Upper lobe of left lung (tissue), 6 donors: ENCODE data around the gene MUC5B. TPM values are rescaled to one million over a fixed set of nuclear protein-coding genes. Genes with fewer than 3 reads are reported as not detected.
A peak's percentile ranks its signal among the peaks of the same experiment; 100 is the strongest.

ENCODE experiments used
- ATAC-seq, 2 donors: fragments of 200-7000 bp; cut with Tn5 transposase; one replicate each; pipeline ENCODE4 v1.9.1; 2022; ENCODE audit warnings: mild to moderate bottlenecking in 2 of 2, moderate library complexity in 2 of 2; ENCODE audit not compliant: low FRiP score in 2 of 2
- DNase-seq, 2 donors: peaks; one replicate each; pipeline ENCODE4 v3.0.0-alpha.2; 2019 to 2020
- H3K27ac ChIP-seq, 4 donors: fragments of 200-600 bp; sonication (generic); one replicate each; pipeline ENCODE4 v1.5.1; 2016 to 2019
- H3K27me3 ChIP-seq, 4 donors: fragments of 200-600 bp; sonication (generic); one replicate each; pipeline ENCODE4 v1.5.1; 2017 to 2019
- H3K36me3 ChIP-seq, 4 donors: fragments of 200-600 bp; sonication (generic); one replicate each; pipeline ENCODE4 v1.5.1; 2016 to 2019
- H3K4me1 ChIP-seq, 4 donors: fragments of 200-600 bp; sonication (generic); one replicate each; pipeline ENCODE4 v1.5.1; 2018 to 2019
- H3K4me3 ChIP-seq, 4 donors: fragments of 200-600 bp; sonication (generic); one replicate each; pipeline ENCODE4 v1.5.1; 2017 to 2019; ENCODE audit warnings: mild to moderate bottlenecking in 2 of 4, moderate library complexity in 1 of 4
- H3K9me3 ChIP-seq, 4 donors: fragments of 200-600 bp; sonication (generic); one replicate each; pipeline ENCODE4 v1.5.1; 2018 to 2019
- CTCF ChIP-seq, 6 experiments: fragments of 450-650 bp in 4 of 6; fragments of 200-600 bp in 2 of 6; sonication (generic) in 2 of 6; IDR thresholded peaks; one replicate each; pipeline ENCODE4 v1.5.1; 2016 to 2019; ENCODE audit warnings: antibody characterized with exemption in 6 of 6
- EP300 ChIP-seq, 4 donors: sonication (generic); formaldehyde crosslinking; IDR thresholded peaks; one replicate each; pipeline ENCODE4 v1.5.1; 2017; ENCODE audit warnings: antibody characterized with exemption in 4 of 4, control low read depth in 2 of 4
- POLR2A ChIP-seq, 4 donors: fragments of 450-650 bp; IDR thresholded peaks; one replicate each; pipeline ENCODE4 v1.5.1; 2016 to 2017; ENCODE audit warnings: antibody characterized with exemption in 4 of 4, mild to moderate bottlenecking in 2 of 4
- POLR2AphosphoS5 ChIP-seq, 2 donors: sonication (generic); formaldehyde crosslinking; IDR thresholded peaks; one replicate each; pipeline ENCODE4 v1.5.1; 2017; ENCODE audit warnings: antibody characterized with exemption in 2 of 2
- WGBS, 2 donors: methylation state at CpG; one replicate each; pipeline ENCODE4 v1.1.5; 2017 to 2018; 5-methylcytosine and 5-hydroxymethylcytosine counted together
- total RNA-seq, 6 donors: library from RNA; depleted of rRNA in 4 of 6; stranded (reverse); fragments of >200 nt in 4 of 6; gene quantifications; one replicate each; pipeline versions ENCODE4 v1.1.0 to v1.2.1, GENCODE V29; 2016 to 2021
- donor health status: DM: no; HTN: no; CAD: no; lungs with moderate emphysema.
- donor health status: DM: no; HTN: yes; CAD: no; lungs with severe emphysema.

Gene MUC5B
- total RNA-seq, 6 donors from 2014 or later, result 3.2 to 54.5 (median 16.2) TPM

GRCh38 chr11:1297576-1298473, 75.0 kb downstream of the MUC5B start:
- no peak for ATAC-seq
- Histone ChIP-seq H3K4me3 (no peak overlapping the region), H3K36me3 (peaks cover 0 to 39% (median 17%) of the 10 kb centered on the region in 4 donors), H3K27ac (peak overlapping the region; percentile 7 to 76 (median 56)), H3K9me3 (no peaks in the 10 kb centered on the region), H3K27me3 (no peaks in the 10 kb centered on the region), H3K4me1 (peaks cover 46 to 59% (median 56%) of the 10 kb centered on the region in 4 donors)
- WGBS, 2 donors, result 76 to 84% methylated on average over 17 to 31 of the region's 31 CpGs
- TF ChIP-seq EP300 (IDR thresholded peaks at IDR 0.05), result peak in 2 of 4 donors; percentile 73 to 83
- no peak for TF ChIP-seq POLR2A (IDR thresholded peaks at IDR 0.05)
- TF ChIP-seq POLR2AphosphoS5 (IDR thresholded peaks at IDR 0.05), result peak; percentile 53 to 59
- TF ChIP-seq CTCF (IDR thresholded peaks at IDR 0.05), result no peak
- peak in 1 of 2 donors; percentile 57 for DNase-seq

- 58 to 75% methylated on average over 32 of the region's 32 CpGs for WGBS, 2 donors
- no peaks in the 10 kb centered on the region for H3K9me3 ChIP-seq
- peak; percentile 78 to 95 for DNase-seq
- no peak for TF ChIP-seq POLR2A (IDR thresholded peaks at IDR 0.05)
- peak; percentile 37 to 62 for TF ChIP-seq POLR2AphosphoS5 (IDR thresholded peaks at IDR 0.05)
- TF ChIP-seq EP300 (IDR thresholded peaks at IDR 0.05), result no peak
- TF ChIP-seq CTCF (IDR thresholded peaks at IDR 0.05), result no peak
- H3K36me3 ChIP-seq, result peaks cover 0 to 28% (median 12%) of the 10 kb centered on the region in 4 donors
- peak; percentile 88 to 92 for ATAC-seq
- no peak overlapping the region for H3K4me3 ChIP-seq
- H3K4me1 ChIP-seq, result peaks cover 56 to 70% (median 63%) of the 10 kb centered on the region in 4 donors
- no peaks in the 10 kb centered on the region for H3K27me3 ChIP-seq
- peak overlapping the region; percentile 39 to 76 (median 56) for H3K27ac ChIP-seq
These were observed 76.0 kb downstream of the MUC5B start for GRCh38 chr11:1298695-1299492.

GRCh38 chr11:1299621-1300020, 76.8 kb downstream of the MUC5B start:
- H3K27ac ChIP-seq, result peak overlapping the region in 3 of 4 donors; percentile 39 to 76 (median 72)
- no peaks in the 10 kb centered on the region for H3K9me3 ChIP-seq
- DNase-seq, result peak in 1 of 2 donors; percentile 79
- no peak for ATAC-seq
- H3K36me3 ChIP-seq, result peaks cover 0 to 26% (median 11%) of the 10 kb centered on the region in 4 donors
- TF ChIP-seq POLR2A (IDR thresholded peaks at IDR 0.05) (no peak), POLR2AphosphoS5 (IDR thresholded peaks at IDR 0.05) (no peak), CTCF (IDR thresholded peaks at IDR 0.05) (no peak), EP300 (IDR thresholded peaks at IDR 0.05) (no peak)
- WGBS, 2 donors, result 65 to 80% methylated on average over 23 of the region's 23 CpGs
- no peak overlapping the region for H3K4me3 ChIP-seq
- H3K4me1 ChIP-seq, result peaks cover 64 to 77% (median 70%) of the 10 kb centered on the region in 4 donors
- H3K27me3 ChIP-seq, result no peaks in the 10 kb centered on the region

- peak overlapping the region in 3 of 4 donors; percentile 39 to 76 (median 72) for H3K27ac ChIP-seq
- peaks cover 69 to 82% (median 75%) of the 10 kb centered on the region in 4 donors for H3K4me1 ChIP-seq
- no peak overlapping the region for H3K4me3 ChIP-seq
- peaks cover 0 to 22% (median 10%) of the 10 kb centered on the region in 4 donors for H3K36me3 ChIP-seq
- WGBS, 2 donors, result 70 to 72% methylated on average over 7 of the region's 7 CpGs
- ATAC-seq (no peak), DNase-seq (no peak)
- TF ChIP-seq EP300 (IDR thresholded peaks at IDR 0.05) (no peak), POLR2AphosphoS5 (IDR thresholded peaks at IDR 0.05) (no peak), CTCF (IDR thresholded peaks at IDR 0.05) (no peak), POLR2A (IDR thresholded peaks at IDR 0.05) (no peak)
- no peaks in the 10 kb centered on the region for H3K27me3 ChIP-seq
- H3K9me3 ChIP-seq, result no peaks in the 10 kb centered on the region
These were observed 77.3 kb downstream of the MUC5B start for GRCh38 chr11:1300121-1300520.
